ENCODE measurements around the gene KRT16.
A peak's percentile ranks its signal among the peaks of the same experiment; 100 is the strongest.
"Not testable (repeated sequence)": the region's sequence is repeated elsewhere in the genome, so short reads cannot be mapped to it uniquely, and the experiment has no call there.

KRT16 gene

DNA sequence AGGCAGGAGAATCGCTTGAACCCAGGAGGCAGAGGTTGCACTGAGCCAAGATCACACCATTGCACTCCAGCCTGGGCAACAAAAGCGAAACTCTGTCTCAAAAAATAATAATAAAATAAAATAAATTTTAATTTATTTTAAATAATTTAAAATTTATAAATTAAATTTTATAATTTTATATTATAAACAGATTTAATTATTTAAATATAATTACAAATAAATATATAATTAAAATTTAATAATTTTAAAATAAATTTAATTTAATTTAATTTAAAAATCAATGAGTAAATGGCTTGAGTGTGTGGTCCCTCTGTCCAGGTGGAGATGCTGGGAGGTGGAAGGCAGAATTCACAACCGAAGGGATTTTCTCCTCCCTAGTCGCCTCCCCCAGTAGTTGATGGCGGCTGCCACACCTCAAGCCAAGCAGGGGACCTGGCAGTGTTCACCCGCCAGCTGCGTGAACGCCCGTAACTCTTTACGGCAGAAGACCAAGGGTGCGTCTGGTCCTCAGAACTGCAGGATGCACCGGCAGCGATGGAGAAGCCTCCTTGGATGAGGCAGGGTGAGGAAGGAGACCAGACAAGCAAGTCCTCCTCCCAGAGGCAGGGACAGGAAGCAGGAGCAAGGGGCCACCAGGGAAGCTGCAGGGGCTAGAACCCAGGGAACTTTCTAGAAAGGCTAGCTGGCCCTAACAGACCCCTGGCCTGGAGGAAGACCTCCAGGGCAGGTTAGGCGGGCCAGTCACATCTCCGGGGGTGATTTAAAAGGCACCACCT lies 34.7 kb upstream of the KRT16 start:
- no peak for DNase-seq (ENCODE audit: low read depth)

DNA sequence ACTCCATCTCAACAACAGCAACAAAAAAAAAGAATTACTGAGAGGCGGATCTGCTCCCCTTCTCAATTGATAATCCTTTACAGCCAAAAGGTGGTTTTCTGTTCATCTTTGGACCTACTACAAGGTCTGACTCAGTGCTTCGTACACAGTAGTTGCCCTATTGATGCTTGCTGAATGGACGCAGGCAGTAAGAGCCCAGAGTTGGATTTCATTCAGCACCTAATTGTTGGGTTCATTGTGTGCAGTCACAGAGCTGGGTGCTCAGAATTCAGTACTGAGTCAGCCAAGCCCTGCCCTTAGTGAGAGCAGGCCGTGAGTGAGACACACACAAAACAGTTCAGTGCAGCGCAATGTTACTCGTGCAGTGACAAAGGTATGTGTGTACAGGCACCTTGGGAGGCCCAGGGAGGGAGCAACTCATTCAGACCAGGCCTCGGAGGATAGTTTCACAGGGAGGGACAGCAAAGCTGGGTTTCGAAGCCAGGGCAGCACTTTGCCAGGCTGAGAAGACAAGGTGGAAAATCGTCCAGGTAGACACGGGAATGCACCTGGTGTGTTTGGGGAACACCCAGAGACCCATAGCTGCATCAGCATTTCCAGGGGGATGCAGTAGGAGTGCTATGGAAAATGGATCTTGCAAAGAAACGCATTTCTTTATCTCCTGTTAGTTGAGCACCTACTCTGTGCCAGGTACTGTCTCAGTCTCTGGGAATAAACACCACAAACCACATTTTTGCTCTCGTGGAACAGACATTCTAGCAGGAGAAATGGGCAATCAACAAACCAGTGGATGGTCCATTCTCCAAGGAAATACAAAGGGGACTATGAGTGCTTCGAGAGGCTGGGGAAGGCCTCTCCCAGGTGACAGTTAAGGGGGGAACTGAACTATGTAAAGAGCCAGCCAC lies 29.9 kb upstream of the KRT16 start:
- no peak for DNase-seq (ENCODE audit: low read depth)

GRCh38 chr17:41640596-41640995 lies 28.0 kb upstream of the KRT16 start:
- DNase-seq (ENCODE audit: low read depth) = not testable (repeated sequence)

DNA sequence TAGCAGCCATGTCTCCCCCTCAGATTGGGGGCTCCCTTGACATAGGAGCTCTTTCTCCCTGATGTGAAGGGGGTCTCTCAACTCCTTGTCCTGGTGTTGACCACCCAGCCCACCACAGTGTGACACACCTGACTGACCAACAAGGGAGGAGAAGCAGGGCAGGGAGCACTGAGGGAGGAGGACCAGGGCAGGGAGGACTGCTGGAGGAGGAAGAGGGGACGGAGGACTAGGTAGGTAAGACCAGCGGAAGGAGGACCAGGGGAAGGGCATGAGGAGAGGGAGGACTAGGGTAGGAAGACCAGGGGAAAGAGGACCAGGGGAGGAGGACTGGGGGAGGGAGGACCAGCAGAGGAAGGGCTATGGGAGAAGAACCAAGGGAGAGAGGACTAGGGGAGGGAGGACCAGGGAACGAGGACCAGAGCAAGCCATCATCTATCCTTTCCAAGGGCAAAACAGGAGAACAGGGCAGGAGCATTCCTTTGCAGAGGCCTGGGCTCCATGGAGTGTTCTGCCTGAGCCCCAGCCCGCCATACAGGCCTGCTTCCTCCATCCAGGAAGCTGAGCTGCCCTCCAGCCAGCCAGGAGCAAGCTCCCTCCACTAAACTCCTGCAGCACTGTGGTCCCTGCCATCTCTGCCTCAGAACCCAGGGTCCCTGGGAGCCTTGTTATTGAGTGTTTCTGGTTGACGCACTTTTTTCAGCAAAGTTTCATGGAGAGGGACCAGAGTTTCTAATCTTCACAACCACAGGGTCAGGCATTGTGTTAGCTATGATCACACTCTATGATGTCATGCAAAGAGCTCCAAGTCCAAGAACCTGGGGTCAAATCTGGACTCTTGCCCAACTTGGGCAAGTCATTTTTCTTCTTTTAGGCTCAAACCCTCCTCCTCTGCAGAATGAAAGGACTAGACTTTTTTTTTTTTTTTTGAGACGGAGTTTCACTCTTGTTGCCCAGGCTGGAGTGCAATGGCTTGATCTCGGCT lies 27.2 kb upstream of the KRT16 start:
- peak; percentile 6 for DNase-seq (ENCODE audit: low read depth)

DNA sequence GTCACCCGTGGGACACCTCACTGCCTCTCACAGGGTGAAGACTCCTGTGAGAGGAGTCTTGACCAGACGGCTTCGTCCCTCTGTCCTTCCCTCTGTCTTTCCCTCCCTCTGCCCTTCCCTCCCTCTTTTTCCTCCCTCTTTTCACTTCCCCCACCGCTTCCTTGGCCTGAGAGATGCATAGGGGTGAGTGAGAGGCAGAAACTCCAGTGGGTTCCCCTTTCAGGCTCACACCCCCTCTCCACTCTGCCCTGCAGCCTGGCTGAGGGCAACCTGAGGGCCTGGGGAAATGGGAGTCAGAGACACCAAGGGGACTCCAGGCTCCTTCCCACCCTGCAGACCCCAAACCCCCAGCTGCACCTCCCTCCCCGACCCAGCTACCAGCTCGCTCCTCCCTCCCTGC lies 26.4 kb upstream of the KRT16 start:
- no peak for DNase-seq (ENCODE audit: low read depth)

GRCh38 chr17:41638194-41638593 lies 25.6 kb upstream of the KRT16 start:
- DNase-seq (ENCODE audit: low read depth) = no peak

DNA sequence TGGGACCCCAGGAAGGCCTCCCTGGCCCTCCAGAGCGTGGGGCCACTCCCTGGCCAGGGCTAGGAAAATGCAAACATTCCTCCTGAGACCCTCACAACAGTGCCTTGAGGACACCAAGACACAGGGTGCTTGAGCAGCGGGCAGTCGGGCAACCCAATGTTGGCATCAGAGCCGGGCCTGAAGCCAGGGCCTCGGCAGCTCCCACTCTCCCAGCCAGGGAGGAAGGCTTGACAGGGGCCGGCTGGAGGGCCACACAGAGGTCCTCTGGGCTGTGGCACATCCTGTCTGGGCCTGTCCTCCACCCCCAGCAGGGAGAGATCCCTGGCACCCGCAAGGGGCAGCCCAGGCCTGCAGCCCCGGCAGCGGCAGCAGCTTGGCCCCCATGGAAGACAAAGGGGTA lies 24.1 kb upstream of the KRT16 start:
- no peak for DNase-seq (ENCODE audit: low read depth)

- DNase-seq (ENCODE audit: low read depth) = peak; percentile 18
Measured at GRCh38 chr17:41635121-41636097, 22.8 kb upstream of the KRT16 start.

- no peak for DNase-seq (ENCODE audit: low read depth)
Measured at GRCh38 chr17:41634639-41635038, 22.1 kb upstream of the KRT16 start.

GRCh38 chr17:41633556-41634199 lies 21.1 kb upstream of the KRT16 start:
- DNase-seq (ENCODE audit: low read depth) = no peak

GRCh38 chr17:41632482-41633105 lies 20.0 kb upstream of the KRT16 start:
- DNase-seq (ENCODE audit: low read depth) = no peak

DNA sequence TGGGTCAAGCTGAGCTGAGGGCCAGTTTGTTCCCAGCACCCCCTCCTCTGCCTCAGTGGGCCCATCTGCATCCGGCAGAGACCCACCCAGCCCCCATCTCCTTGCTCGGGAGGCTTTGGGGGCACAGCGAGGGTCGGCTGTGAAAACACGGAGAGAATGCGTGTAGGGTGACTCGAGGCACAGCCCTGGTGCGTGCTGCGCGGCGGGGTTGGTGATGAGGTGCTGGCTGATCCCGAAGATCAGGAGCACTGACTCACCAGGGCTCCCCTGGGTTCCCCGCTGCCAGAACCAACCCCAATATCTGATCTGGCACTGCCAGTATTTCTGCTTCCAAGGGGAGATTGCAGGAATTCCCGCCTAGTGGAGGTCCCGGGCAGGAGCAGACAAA lies 19.3 kb upstream of the KRT16 start:
- no peak for DNase-seq (ENCODE audit: low read depth)

DNA sequence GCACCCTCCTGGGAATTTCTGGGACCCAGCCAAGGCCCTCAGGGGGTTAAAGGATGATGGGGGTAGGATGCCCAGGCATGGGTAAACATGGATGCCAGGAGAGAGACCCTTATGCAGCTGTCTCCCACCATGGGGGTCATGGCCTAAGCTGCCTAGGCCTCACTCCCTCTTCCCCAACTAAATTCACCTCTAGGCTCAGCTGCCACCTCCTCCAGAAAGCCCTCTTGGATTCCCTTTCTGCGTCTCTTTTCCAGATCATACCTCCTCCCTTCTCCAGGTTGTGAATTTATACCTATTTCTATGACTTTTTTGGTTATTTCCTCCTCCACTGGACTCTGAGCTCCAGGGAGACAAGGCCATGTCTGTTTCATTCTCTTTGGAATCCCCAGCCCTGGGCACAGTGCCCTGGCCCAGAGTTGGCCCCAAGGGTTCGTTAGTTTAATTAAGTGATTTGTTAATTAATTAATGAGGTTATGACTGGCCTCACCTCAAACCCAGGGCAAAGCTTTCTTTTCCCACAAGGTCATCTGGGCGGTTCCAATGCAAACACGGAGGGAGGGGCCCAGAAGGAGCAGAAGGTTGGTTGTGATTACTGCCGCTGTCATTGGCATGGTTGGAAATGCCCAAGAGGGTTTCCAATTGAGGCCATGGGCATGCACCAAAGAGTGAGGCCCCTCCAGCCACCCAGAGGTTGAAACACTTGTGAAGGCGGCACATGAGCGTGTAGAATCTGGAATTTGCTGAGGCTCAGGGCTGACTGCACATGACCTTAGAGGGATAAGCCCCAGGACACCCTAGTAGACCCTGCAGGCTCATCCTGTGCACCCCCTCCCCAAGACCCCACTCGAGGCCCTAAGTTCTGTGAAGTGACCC lies 18.7 kb upstream of the KRT16 start:
- DNase-seq (ENCODE audit: low read depth) = no peak

- no peak for DNase-seq (ENCODE audit: low read depth)
Measured at GRCh38 chr17:41629826-41630670, 17.5 kb upstream of the KRT16 start.

GRCh38 chr17:41629316-41629715 lies 16.7 kb upstream of the KRT16 start:
- no peak for DNase-seq (ENCODE audit: low read depth)

DNA sequence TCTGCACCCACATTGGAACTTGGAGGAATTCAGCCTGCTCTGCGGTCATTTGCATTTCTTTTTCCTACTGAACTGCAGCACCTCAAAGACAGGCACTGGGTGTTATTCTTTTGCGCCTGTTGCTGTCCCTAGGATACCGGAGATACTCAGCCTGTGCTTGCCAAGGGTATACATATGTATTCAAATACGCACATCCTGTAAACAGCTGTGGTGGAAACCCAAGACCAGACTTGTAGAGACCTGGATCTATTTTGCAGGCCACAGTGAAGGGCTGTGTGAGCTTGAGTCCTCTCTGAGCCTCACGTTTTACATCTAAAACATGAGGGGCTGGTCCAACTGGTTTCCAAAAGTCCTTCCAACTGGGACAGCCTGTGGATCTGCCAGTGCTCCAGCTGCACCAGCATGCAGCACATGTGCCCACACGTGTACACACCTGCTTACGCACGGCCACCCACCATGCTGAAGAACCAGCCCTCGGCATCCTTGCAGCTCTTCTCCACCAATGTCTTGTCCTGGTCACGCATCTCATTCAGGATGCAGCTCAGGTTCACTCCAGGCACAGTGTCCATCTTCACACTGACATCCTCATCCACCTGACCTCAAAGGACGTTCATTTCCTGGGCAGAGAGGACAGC lies 16.2 kb upstream of the KRT16 start:
- not testable (repeated sequence) for DNase-seq (ENCODE audit: low read depth)

DNA sequence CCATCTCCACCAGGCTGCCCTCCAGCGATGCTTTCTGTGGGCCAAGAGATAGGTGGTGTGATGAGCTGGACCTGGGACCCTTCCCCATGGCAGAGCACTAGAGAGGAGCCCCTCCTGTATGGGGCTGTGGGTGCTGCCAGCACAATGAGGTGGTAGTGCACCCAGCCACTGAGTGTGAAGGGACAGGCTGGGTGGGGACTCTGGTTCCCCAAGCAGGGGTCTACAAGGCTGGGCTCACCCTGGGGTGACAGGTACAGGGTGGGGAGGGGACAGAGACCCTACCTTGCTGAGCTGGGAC lies 15.5 kb upstream of the KRT16 start:
- not testable (repeated sequence) for DNase-seq (ENCODE audit: low read depth)
